Measurements from ENCODE around the gene SBK1.

Gene SBK1

GRCh38 chr16:28265822-28266221 is 26.5 kb upstream of the SBK1 start:
- no peak for TF ChIP-seq CTCF (IDR thresholded peaks at IDR 0.05; ENCODE audit: control extremely low read depth, extremely low read depth, low read depth, missing control alignments)
- ChIA-PET POLR2A (no interaction called here), CTCF (interaction anchor here (2.8 kb wide), 1 partner anchor 12 kb away, joined by 12 read pairs; no protein-coding TSS in a partner anchor)

GRCh38 chr16:28267356-28267755 is 25.0 kb upstream of the SBK1 start:
- no peak for DNase-seq (ENCODE audit: extremely low spot score)
- POLR2A ChIA-PET: no interaction called here
- TF ChIP-seq CTCF (IDR thresholded peaks at IDR 0.05; ENCODE audit: control extremely low read depth, extremely low read depth, low read depth, missing control alignments): no peak
- CTCF ChIA-PET: interaction anchor here (2.8 kb wide), 1 partner anchor 10 kb away, joined by 12 read pairs; no protein-coding TSS in a partner anchor

More at GRCh38 chr16:28265822-28266221, 26.5 kb upstream of the SBK1 start:
- no peak for DNase-seq (ENCODE audit: extremely low spot score)

GRCh38 chr16:28273511-28273910 is 18.8 kb upstream of the SBK1 start:
- no peak for DNase-seq (ENCODE audit: extremely low spot score)
- CTCF ChIA-PET: no interaction called here
- TF ChIP-seq CTCF (IDR thresholded peaks at IDR 0.05; ENCODE audit: control extremely low read depth, extremely low read depth, low read depth, missing control alignments): no peak
- POLR2A ChIA-PET: no interaction called here

- ChIA-PET POLR2A (no interaction called here), CTCF (interaction anchor here (1.0 to 1.3 kb wide), 3 partner anchors 11 to 43 kb away, joined by 3 to 5 read pairs (median 3); no protein-coding TSS in a partner anchor)
- TF ChIP-seq CTCF (IDR thresholded peaks at IDR 0.05; ENCODE audit: control extremely low read depth, extremely low read depth, low read depth, missing control alignments): no peak
- no peak for DNase-seq (ENCODE audit: extremely low spot score)
Observed at GRCh38 chr16:28274676-28275075, 17.6 kb upstream of the SBK1 start.

- no peak for TF ChIP-seq CTCF (IDR thresholded peaks at IDR 0.05; ENCODE audit: control extremely low read depth, extremely low read depth, low read depth, missing control alignments)
- POLR2A ChIA-PET: no interaction called here
- DNase-seq (ENCODE audit: extremely low spot score): no peak
- CTCF ChIA-PET: interaction anchor here (2.7 to 2.9 kb wide), 2 partner anchors 10 to 42 kb away, joined by 12 to 21 read pairs; no protein-coding TSS in a partner anchor
Observed at GRCh38 chr16:28276301-28276700, 16.0 kb upstream of the SBK1 start.

- TF ChIP-seq CTCF (IDR thresholded peaks at IDR 0.05; ENCODE audit: control extremely low read depth, extremely low read depth, low read depth, missing control alignments): peak; percentile 89
- DNase-seq (ENCODE audit: extremely low spot score): peak; percentile 87
- POLR2A ChIA-PET: no interaction called here
- CTCF ChIA-PET: interaction anchor here (0.9 to 2.9 kb wide), 13 partner anchors 9 to 638 kb away, joined by 3 to 21 read pairs (median 6); partner anchors contain the start of gene SBK1
Observed at GRCh38 chr16:28277537-28278388, 14.6 kb upstream of the SBK1 start.
